ENCODE data around the gene SETBP1. TPM values are rescaled to one million over a fixed set of nuclear protein-coding genes. Genes with fewer than 3 reads are reported as not detected.

Gene SETBP1
- total and polyA plus RNA-seq, 2 of the 4 experiments (the other 2 are of a cell fraction), result 0.19 to 0.36 TPM

GRCh38 chr18:44897816-44898215 is 217.1 kb downstream of the SETBP1 start:
- Histone ChIP-seq H4K91ac (ENCODE audit: insufficient read depth, low read depth, low read length) (no peak overlapping the region), H4K20me1 (ENCODE audit: insufficient read depth, low read length) (no peaks in the 10 kb centered on the region), H4K5ac (ENCODE audit: low read depth, low read length) (no peak overlapping the region), H3K4me1 (ENCODE audit: control insufficient read depth, insufficient read depth, low read length) (no peaks in the 10 kb centered on the region), H2AK5ac (ENCODE audit: low read depth, low read length) (no peak overlapping the region), H3K9me1 (ENCODE audit: insufficient read depth, low read length) (no peaks in the 10 kb centered on the region), H4K8ac (ENCODE audit: low read depth in 2 of 2, low read length in 2 of 2) (no peak overlapping the region), H3K9me3 (ENCODE audit: control insufficient read depth, insufficient read depth, low read length) (no peaks in the 10 kb centered on the region), H2BK15ac (ENCODE audit: low read depth, low read length) (no peak overlapping the region), H3K27me3 (ENCODE audit: control insufficient read depth, insufficient read depth, low read length) (no peaks in the 10 kb centered on the region), H2AK9ac (replicated peaks; ENCODE audit: low read depth, low read length, poor library complexity) (no peak overlapping the region), H2BK120ac (ENCODE audit: low read depth, low read length) (no peak overlapping the region), H2BK5ac (ENCODE audit: low read depth, low read length, poor library complexity, severe bottlenecking) (no peak overlapping the region), H3K4ac (ENCODE audit: low read depth, low read length) (no peak overlapping the region), H3K4me2 (ENCODE audit: low read depth, low read length) (no peak overlapping the region), H3K56ac (ENCODE audit: extremely low read depth, insufficient read depth, low read length) (no peak overlapping the region), H3K23ac (ENCODE audit: low read depth, low read length) (no peak overlapping the region), H3K4me3 (ENCODE audit: insufficient read depth, low read depth, low read length) (no peak overlapping the region), H3K9ac (ENCODE audit: low read depth, low read length) (no peak overlapping the region), H3K27ac (ENCODE audit: insufficient read depth, low read length) (no peak overlapping the region), H2BK20ac (ENCODE audit: low read depth, low read length) (no peak overlapping the region), H3K79me1 (ENCODE audit: low read depth in 1 of 2, low read length in 2 of 2) (no peaks in the 10 kb centered on the region), H3K18ac (ENCODE audit: low read depth, low read length) (no peak overlapping the region), H3K14ac (replicated peaks; ENCODE audit: low read depth, low read length) (no peak overlapping the region), H2AFZ (replicated peaks; ENCODE audit: low read length, poor library complexity) (no peak overlapping the region), H3K36me3 (ENCODE audit: control insufficient read depth, insufficient read depth, low read length) (no peaks in the 10 kb centered on the region)
- no peak for TF ChIP-seq RFX5 (IDR thresholded peaks at IDR 0.05; ENCODE audit: low read depth, low read length)
- TF ChIP-seq MXI1 (IDR thresholded peaks at IDR 0.05; ENCODE audit: borderline replicate concordance, low read depth, low read length), result no peak
- TF ChIP-seq CHD1 (IDR thresholded peaks at IDR 0.05; ENCODE audit: low read depth, low read length), result no peak
- TF ChIP-seq FOS (IDR thresholded peaks at IDR 0.05; ENCODE audit: low read depth, low read length), result no peak
- TF ChIP-seq SMC3 (IDR thresholded peaks at IDR 0.05; ENCODE audit: low read depth, low read length), result no peak
- TF ChIP-seq CTCF (conservative IDR thresholded peaks at IDR 0.05; ENCODE audit: low read depth, low read length), result no peak
- no peak for TF ChIP-seq USF2 (IDR thresholded peaks at IDR 0.05; ENCODE audit: low read depth, low read length)
- no peak for TF ChIP-seq RCOR1 (IDR thresholded peaks at IDR 0.05; ENCODE audit: insufficient replicate concordance, low read length)
- no peak for TF ChIP-seq ELK1 (IDR thresholded peaks at IDR 0.05; ENCODE audit: borderline replicate concordance, low read depth, low read length)
- TF ChIP-seq MAFK (IDR thresholded peaks at IDR 0.05; ENCODE audit: low read depth, low read length), result no peak
- TF ChIP-seq NFE2L2 (IDR thresholded peaks at IDR 0.05; ENCODE audit: low read depth, low read length), result no peak
- no peak for TF ChIP-seq BHLHE40 (IDR thresholded peaks at IDR 0.05; ENCODE audit: low read depth, low read length)
- no TSS peak for BruUV-seq (replicated peaks)
- no peak for ATAC-seq (ENCODE audit: low read depth)
- no peak for DNase-seq
- intact Hi-C loops (cut with micrococcal nuclease), result loop anchor here (5.0 to 10.0 kb wide), 2 partner anchors 733 to 1281 kb away; no protein-coding TSS in a partner anchor
- ChIA-PET POLR2A (ENCODE audit: unreplicated experiment) (no interaction called here), CTCF (no interaction called here)
- in situ Hi-C loops (cut with MboI; ENCODE audit: low sequenced_read_pairs), result loop anchor here (25.0 kb wide), 1 partner anchor 761 kb away; no protein-coding TSS in a partner anchor
- dilution Hi-C loops (cut with HindIII; ENCODE audit: low sequenced_read_pairs, unreplicated experiment), result no loop called here

Measured in IMR-90 (cell line).